ENCODE measurements around the gene SLC39A13.

SLC39A13 gene

GRCh38 chr11:47411884-47412746 lies 3.7 kb downstream of the SLC39A13 start:
- TF ChIP-seq TAF1 (IDR thresholded peaks at IDR 0.05; ENCODE audit: borderline replicate concordance, insufficient read depth, low read length): no peak
- no peak for TF ChIP-seq REST (IDR thresholded peaks at IDR 0.05; ENCODE audit: insufficient read depth in 1 of 2, low read depth in 2 of 2, low read length in 2 of 2)

- no peak for TF ChIP-seq FOXP2 (optimal IDR thresholded peaks at IDR 0.05; ENCODE audit: borderline replicate concordance, extremely low read depth, extremely low read length, insufficient read depth)
- no peak for TF ChIP-seq SIN3A (IDR thresholded peaks at IDR 0.05; ENCODE audit: borderline replicate concordance, insufficient read depth, low read length)
- no peak for TF ChIP-seq POLR2AphosphoS5 (IDR thresholded peaks at IDR 0.05; ENCODE audit: low read depth, low read length)
- TF ChIP-seq TAF1 (IDR thresholded peaks at IDR 0.05; ENCODE audit: borderline replicate concordance, insufficient read depth, low read length): no peak
- TF ChIP-seq REST (IDR thresholded peaks at IDR 0.05; ENCODE audit: insufficient read depth in 1 of 2, low read depth in 2 of 2, low read length in 2 of 2): no peak
Observed at GRCh38 chr11:47413351-47413750, 5.0 kb downstream of the SLC39A13 start.

- TF ChIP-seq SIN3A (IDR thresholded peaks at IDR 0.05; ENCODE audit: borderline replicate concordance, insufficient read depth, low read length) (no peak), FOXP2 (optimal IDR thresholded peaks at IDR 0.05; ENCODE audit: borderline replicate concordance, extremely low read depth, extremely low read length, insufficient read depth) (no peak)
Observed at GRCh38 chr11:47413908-47414684, 5.7 kb downstream of the SLC39A13 start.

- TF ChIP-seq FOXP2 (optimal IDR thresholded peaks at IDR 0.05; ENCODE audit: borderline replicate concordance, extremely low read depth, extremely low read length, insufficient read depth) (no peak), REST (IDR thresholded peaks at IDR 0.05; ENCODE audit: insufficient read depth in 1 of 2, low read depth in 2 of 2, low read length in 2 of 2) (no peak), SIN3A (IDR thresholded peaks at IDR 0.05; ENCODE audit: borderline replicate concordance, insufficient read depth, low read length) (no peak), POLR2AphosphoS5 (IDR thresholded peaks at IDR 0.05; ENCODE audit: low read depth, low read length) (no peak), TAF1 (IDR thresholded peaks at IDR 0.05; ENCODE audit: borderline replicate concordance, insufficient read depth, low read length) (no peak)
Observed at GRCh38 chr11:47414685-47415070, 6.3 kb downstream of the SLC39A13 start.

- no peak for TF ChIP-seq REST (IDR thresholded peaks at IDR 0.05; ENCODE audit: insufficient read depth in 1 of 2, low read depth in 2 of 2, low read length in 2 of 2)
- peak; percentile 53 for TF ChIP-seq POLR2AphosphoS5 (IDR thresholded peaks at IDR 0.05; ENCODE audit: low read depth, low read length)
Observed at GRCh38 chr11:47415091-47415854, 6.9 kb downstream of the SLC39A13 start.

Measured in PFSK-1 (cell line).